ENCODE data around the gene KCNE4.

The KCNE4 gene

DNA sequence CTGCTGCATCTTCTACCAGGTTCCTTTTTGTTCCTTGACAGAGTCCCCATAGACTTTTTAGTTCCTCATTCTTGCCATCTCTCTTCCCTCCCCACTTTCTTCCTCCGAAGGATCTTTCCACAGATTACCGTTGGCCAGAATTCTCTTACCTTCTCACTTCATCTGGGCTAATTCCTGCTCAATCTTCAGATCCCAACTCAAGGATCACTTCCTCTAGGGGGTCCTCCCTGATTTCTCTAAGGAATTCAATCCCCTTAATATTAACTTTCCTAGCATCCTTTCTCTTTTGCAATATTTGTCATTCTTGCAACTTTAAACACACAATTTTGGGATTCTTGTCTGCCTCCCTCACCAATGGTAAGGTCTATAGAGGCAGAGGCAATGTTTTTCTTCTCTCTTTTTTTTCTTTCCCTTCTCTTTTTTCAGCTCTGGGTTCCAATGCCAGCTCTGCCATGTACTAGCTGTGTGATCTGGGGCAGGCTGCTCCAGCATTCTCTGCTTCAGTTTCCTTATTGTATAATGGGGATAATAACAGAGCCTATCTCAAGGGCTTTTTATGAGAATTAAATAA is 5.4 kb upstream of the KCNE4 start:
- TF ChIP-seq EGR1 (IDR thresholded peaks at IDR 0.05), result no peak
- TF ChIP-seq CEBPB (IDR thresholded peaks at IDR 0.05), result no peak
- no peak for TF ChIP-seq FOXM1 (IDR thresholded peaks at IDR 0.05; ENCODE audit: borderline replicate concordance, low read depth)
- no peak for TF ChIP-seq EP300 (IDR thresholded peaks at IDR 0.05; ENCODE audit: borderline replicate concordance)
- TF ChIP-seq, protein P1, sequence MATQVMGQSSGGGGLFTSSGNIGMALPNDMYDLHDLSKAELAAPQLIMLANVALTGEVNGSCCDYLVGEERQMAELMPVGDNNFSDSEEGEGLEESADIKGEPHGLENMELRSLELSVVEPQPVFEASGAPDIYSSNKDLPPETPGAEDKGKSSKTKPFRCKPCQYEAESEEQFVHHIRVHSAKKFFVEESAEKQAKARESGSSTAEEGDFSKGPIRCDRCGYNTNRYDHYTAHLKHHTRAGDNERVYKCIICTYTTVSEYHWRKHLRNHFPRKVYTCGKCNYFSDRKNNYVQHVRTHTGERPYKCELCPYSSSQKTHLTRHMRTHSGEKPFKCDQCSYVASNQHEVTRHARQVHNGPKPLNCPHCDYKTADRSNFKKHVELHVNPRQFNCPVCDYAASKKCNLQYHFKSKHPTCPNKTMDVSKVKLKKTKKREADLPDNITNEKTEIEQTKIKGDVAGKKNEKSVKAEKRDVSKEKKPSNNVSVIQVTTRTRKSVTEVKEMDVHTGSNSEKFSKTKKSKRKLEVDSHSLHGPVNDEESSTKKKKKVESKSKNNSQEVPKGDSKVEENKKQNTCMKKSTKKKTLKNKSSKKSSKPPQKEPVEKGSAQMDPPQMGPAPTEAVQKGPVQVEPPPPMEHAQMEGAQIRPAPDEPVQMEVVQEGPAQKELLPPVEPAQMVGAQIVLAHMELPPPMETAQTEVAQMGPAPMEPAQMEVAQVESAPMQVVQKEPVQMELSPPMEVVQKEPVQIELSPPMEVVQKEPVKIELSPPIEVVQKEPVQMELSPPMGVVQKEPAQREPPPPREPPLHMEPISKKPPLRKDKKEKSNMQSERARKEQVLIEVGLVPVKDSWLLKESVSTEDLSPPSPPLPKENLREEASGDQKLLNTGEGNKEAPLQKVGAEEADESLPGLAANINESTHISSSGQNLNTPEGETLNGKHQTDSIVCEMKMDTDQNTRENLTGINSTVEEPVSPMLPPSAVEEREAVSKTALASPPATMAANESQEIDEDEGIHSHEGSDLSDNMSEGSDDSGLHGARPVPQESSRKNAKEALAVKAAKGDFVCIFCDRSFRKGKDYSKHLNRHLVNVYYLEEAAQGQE (IDR thresholded peaks at IDR 0.05; ENCODE audit: low read depth), result no peak
- no peak for TF ChIP-seq TCF12 (IDR thresholded peaks at IDR 0.05; ENCODE audit: low read depth)
- no peak for TF ChIP-seq TEAD4 (IDR thresholded peaks at IDR 0.05)
- TF ChIP-seq, protein P2, sequence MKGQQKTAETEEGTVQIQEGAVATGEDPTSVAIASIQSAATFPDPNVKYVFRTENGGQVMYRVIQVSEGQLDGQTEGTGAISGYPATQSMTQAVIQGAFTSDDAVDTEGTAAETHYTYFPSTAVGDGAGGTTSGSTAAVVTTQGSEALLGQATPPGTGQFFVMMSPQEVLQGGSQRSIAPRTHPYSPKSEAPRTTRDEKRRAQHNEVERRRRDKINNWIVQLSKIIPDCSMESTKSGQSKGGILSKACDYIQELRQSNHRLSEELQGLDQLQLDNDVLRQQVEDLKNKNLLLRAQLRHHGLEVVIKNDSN (IDR thresholded peaks at IDR 0.05), result no peak
- no peak for TF ChIP-seq MAX (IDR thresholded peaks at IDR 0.05)
- TF ChIP-seq TAF1 (IDR thresholded peaks at IDR 0.05; ENCODE audit: low read depth), result no peak
- no peak for TF ChIP-seq ZBTB7A (IDR thresholded peaks at IDR 0.05; ENCODE audit: low read depth)
- no peak for TF ChIP-seq YY1 (IDR thresholded peaks at IDR 0.05; ENCODE audit: low read depth)
- no peak for TF ChIP-seq RAD21 (IDR thresholded peaks at IDR 0.05; ENCODE audit: low read depth)
- TF ChIP-seq CREB1 (IDR thresholded peaks at IDR 0.05; ENCODE audit: low read depth), result no peak
- TF ChIP-seq NFIC (IDR thresholded peaks at IDR 0.05), result no peak

DNA sequence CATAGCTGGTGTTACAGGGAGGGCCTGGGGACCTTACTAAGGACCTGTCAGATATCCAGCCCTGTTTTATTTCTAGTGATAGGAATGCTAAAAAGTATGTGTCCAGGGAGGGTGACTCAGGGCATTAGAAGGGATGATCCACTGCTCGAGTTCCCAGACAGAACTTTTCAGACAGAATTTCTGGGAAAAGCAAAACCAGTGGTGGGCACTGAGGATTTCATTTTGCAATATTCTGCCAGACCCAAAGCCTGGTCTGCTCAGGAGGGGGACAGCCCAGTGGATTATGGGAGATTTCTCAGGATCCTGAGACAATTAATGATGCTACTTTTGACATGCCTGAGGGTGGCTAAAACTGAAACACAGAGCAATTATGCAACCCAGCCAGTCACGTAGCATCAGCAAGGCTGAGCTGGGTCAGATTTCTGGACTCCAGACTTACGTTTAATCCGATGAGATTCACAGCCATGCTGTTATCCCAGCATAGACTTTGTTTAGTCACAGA is 4.7 kb upstream of the KCNE4 start:
- TF ChIP-seq EGR1 (IDR thresholded peaks at IDR 0.05) (no peak), CREB1 (IDR thresholded peaks at IDR 0.05; ENCODE audit: low read depth) (no peak)

DNA sequence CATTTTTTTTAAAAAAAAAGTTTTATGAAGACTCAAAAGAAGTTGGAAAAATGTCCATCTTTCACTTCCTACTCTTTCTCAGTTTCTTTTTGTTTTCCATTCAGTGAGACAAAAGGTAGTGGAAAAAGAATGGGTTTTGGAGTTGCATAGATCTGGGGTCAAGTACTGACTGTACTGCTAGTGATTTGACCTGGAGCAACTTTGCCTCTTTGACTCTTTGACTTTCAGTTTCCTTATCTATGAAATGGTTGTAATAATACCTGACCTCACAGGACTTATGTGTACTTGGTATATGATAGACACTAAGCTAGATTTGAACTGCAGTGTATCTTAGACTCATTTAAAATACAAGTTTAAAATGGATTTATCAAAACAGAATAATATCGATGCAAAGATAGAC is 3.5 kb upstream of the KCNE4 start:
- TF ChIP-seq RAD21 (IDR thresholded peaks at IDR 0.05; ENCODE audit: low read depth) (no peak), YY1 (IDR thresholded peaks at IDR 0.05; ENCODE audit: low read depth) (no peak), ZBTB7A (IDR thresholded peaks at IDR 0.05; ENCODE audit: low read depth) (no peak), TAF1 (IDR thresholded peaks at IDR 0.05; ENCODE audit: low read depth) (no peak), MAX (IDR thresholded peaks at IDR 0.05) (no peak), EP300 (IDR thresholded peaks at IDR 0.05; ENCODE audit: borderline replicate concordance) (no peak), FOXM1 (IDR thresholded peaks at IDR 0.05; ENCODE audit: borderline replicate concordance, low read depth) (no peak), TEAD4 (IDR thresholded peaks at IDR 0.05) (no peak), CREB1 (IDR thresholded peaks at IDR 0.05; ENCODE audit: low read depth) (no peak), EGR1 (IDR thresholded peaks at IDR 0.05) (no peak), CEBPB (IDR thresholded peaks at IDR 0.05) (no peak), NFIC (IDR thresholded peaks at IDR 0.05) (no peak)
- TF ChIP-seq, protein P1 (IDR thresholded peaks at IDR 0.05; ENCODE audit: low read depth), result no peak
- TF ChIP-seq, protein P2 (IDR thresholded peaks at IDR 0.05), result no peak

GRCh38 chr2:223049356-223049755 is 2.6 kb upstream of the KCNE4 start:
- TF ChIP-seq ZBTB7A (IDR thresholded peaks at IDR 0.05; ENCODE audit: low read depth) (no peak), NFIC (IDR thresholded peaks at IDR 0.05) (no peak), CEBPB (IDR thresholded peaks at IDR 0.05) (no peak), EGR1 (IDR thresholded peaks at IDR 0.05) (no peak), TAF1 (IDR thresholded peaks at IDR 0.05; ENCODE audit: low read depth) (no peak), TEAD4 (IDR thresholded peaks at IDR 0.05) (no peak), MAX (IDR thresholded peaks at IDR 0.05) (no peak), EP300 (IDR thresholded peaks at IDR 0.05; ENCODE audit: borderline replicate concordance) (no peak), RAD21 (IDR thresholded peaks at IDR 0.05; ENCODE audit: low read depth) (no peak)
- TF ChIP-seq, protein P1 (IDR thresholded peaks at IDR 0.05; ENCODE audit: low read depth), result no peak
- TF ChIP-seq, protein P2 (IDR thresholded peaks at IDR 0.05), result no peak

Data from Ishikawa (cell line).